ENCODE measurements around the gene IFNGR2. TPM values are rescaled to one million over a fixed set of nuclear protein-coding genes. Genes with fewer than 3 reads are reported as not detected.

Gene IFNGR2
- total and polyA plus RNA-seq, 2 of the 8 experiments (the other 6 are each of a cell fraction or from before 2014, with no cell fraction given): 36.0 to 46.4 TPM

DNA sequence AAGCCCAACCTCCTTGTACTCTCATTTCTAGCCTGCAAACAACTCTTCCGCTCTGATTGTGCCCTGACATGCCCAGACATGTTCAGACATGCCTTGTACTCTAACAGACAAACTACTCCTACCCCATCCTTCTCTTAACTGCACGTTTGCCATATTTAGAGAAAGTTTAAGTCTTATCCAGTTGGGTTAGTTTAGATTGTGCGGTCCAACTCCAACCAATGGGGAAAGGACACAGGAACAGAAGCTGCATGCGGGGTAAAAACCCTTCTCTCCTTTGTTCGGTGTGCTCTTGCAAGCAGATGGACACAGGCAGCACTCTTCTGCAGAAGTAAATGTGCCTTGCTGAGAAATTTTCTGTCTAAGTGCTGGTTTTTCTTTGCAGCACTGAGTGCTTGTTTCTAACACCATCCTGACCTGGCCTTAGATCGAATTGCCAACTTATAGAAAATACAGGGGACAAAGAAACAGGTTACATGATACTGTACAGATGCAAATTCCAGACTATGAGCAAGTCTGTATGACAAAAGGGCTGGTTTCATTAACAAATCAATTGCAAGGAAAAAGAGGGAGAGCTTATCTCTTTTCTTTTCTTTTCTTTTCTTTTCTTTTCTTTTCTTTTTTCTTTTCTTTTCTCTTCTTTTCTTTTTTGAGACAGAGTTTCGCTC is 35.8 kb upstream of the IFNGR2 start (continued):
- TF ChIP-seq CTBP2 (IDR thresholded peaks at IDR 0.05; ENCODE audit: borderline replicate concordance, insufficient read depth, insufficient read length, low read length) (no peak), SIRT6 (IDR thresholded peaks at IDR 0.05; ENCODE audit: low read length) (peak; percentile 68), POLR2A (IDR thresholded peaks at IDR 0.05; ENCODE audit: control extremely low read depth in 1 of 2, low read depth in 2 of 2, low read length in 2 of 2) (peak; percentile 20 to 25; a peak in 2 of 3 replicates), SIX5 (IDR thresholded peaks at IDR 0.05; ENCODE audit: low read depth, low read length) (no peak), TAF7 (optimal IDR thresholded peaks at IDR 0.05; ENCODE audit: borderline replicate concordance, low read depth, low read length) (no peak), EZH2 (IDR thresholded peaks at IDR 0.05; ENCODE audit: low read depth, low read length, severe bottlenecking) (no peak), EGR1 (IDR thresholded peaks at IDR 0.05; ENCODE audit: borderline replicate concordance, low read depth, low read length) (no peak), KDM1A (IDR thresholded peaks at IDR 0.05; ENCODE audit: borderline replicate concordance, low read length) (no peak), RFX5 (IDR thresholded peaks at IDR 0.05; ENCODE audit: borderline replicate concordance, low read depth, low read length) (no peak), RNF2 (IDR thresholded peaks at IDR 0.05; ENCODE audit: borderline replicate concordance, low read depth, low read length, missing control alignments, poor library complexity, severe bottlenecking) (no peak), SP2 (IDR thresholded peaks at IDR 0.05; ENCODE audit: low read length) (no peak)
